ENCODE results near the gene TAF1D.

TAF1D gene

GRCh38 chr11:93737904-93738612, 3.2 kb downstream of the TAF1D start:
- H3K9me3 Mint-ChIP-seq = no peaks in the 10 kb centered on the region
- no peaks in the 10 kb centered on the region for H3K27me3 Mint-ChIP-seq
- H3K27ac Mint-ChIP-seq = peak overlapping the region; percentile 96
- DNase-seq = no peak
- no peak for ATAC-seq
- peaks cover 53% of the 10 kb centered on the region for H3K4me1 Mint-ChIP-seq
- peak overlapping the region; percentile 92 to 95 for H3K4me3 Mint-ChIP-seq

- DNase-seq (no peak), ATAC-seq (no peak)
- Mint-ChIP-seq H3K4me1 (peaks cover 51% of the 10 kb centered on the region), H3K4me3 (peak overlapping the region; percentile 16 to 74), H3K27ac (peak overlapping the region; percentile 46 to 54), H3K27me3 (no peaks in the 10 kb centered on the region), H3K9me3 (no peaks in the 10 kb centered on the region)
Measured at GRCh38 chr11:93736129-93736528, 5.2 kb downstream of the TAF1D start.

GRCh38 chr11:93735627-93736026, 5.7 kb downstream of the TAF1D start:
- Mint-ChIP-seq H3K9me3 (no peaks in the 10 kb centered on the region), H3K4me3 (peak overlapping the region; percentile 60 to 74), H3K27me3 (no peaks in the 10 kb centered on the region), H3K27ac (peak overlapping the region; percentile 46 to 54), H3K4me1 (peaks cover 51% of the 10 kb centered on the region)
- DNase-seq = no peak
- ATAC-seq = no peak

GRCh38 chr11:93734427-93735222, 6.7 kb downstream of the TAF1D start:
- no peaks in the 10 kb centered on the region for H3K27me3 Mint-ChIP-seq
- DNase-seq (no peak), ATAC-seq (no peak)
- no peaks in the 10 kb centered on the region for H3K9me3 Mint-ChIP-seq
- H3K4me3 Mint-ChIP-seq = peak overlapping the region; percentile 24 to 36
- peaks cover 51% of the 10 kb centered on the region for H3K4me1 Mint-ChIP-seq
- peak overlapping the region in 1 of 2 donors; percentile 7 for H3K27ac Mint-ChIP-seq

- peak overlapping the region in 1 of 2 donors; percentile 22 for H3K4me3 Mint-ChIP-seq
- peaks cover 43% of the 10 kb centered on the region for H3K4me1 Mint-ChIP-seq
- peak overlapping the region in 1 of 2 donors; percentile 81 for H3K27ac Mint-ChIP-seq
- DNase-seq = no peak
- H3K27me3 Mint-ChIP-seq = no peaks in the 10 kb centered on the region
- ATAC-seq = no peak
- H3K9me3 Mint-ChIP-seq = no peaks in the 10 kb centered on the region
Measured at GRCh38 chr11:93733474-93733873, 7.8 kb downstream of the TAF1D start.

- Mint-ChIP-seq H3K4me1 (peaks cover 31% of the 10 kb centered on the region), H3K4me3 (no peak overlapping the region), H3K27me3 (no peaks in the 10 kb centered on the region), H3K9me3 (no peaks in the 10 kb centered on the region), H3K27ac (peak overlapping the region in 1 of 2 donors; percentile 69)
- DNase-seq = no peak
- no peak for ATAC-seq
Measured at GRCh38 chr11:93732237-93732892, 8.9 kb downstream of the TAF1D start.

GRCh38 chr11:93730108-93731107, 10.9 kb downstream of the TAF1D start:
- DNase-seq (no peak), ATAC-seq (peak; percentile 67)
- no peaks in the 10 kb centered on the region for H3K9me3 Mint-ChIP-seq
- H3K4me1 Mint-ChIP-seq = peaks cover 13% of the 10 kb centered on the region
- H3K4me3 Mint-ChIP-seq = no peak overlapping the region
- H3K27ac Mint-ChIP-seq = no peak overlapping the region
- H3K27me3 Mint-ChIP-seq = no peaks in the 10 kb centered on the region

GRCh38 chr11:93729129-93729616, 12.1 kb downstream of the TAF1D start:
- Mint-ChIP-seq H3K27me3 (no peaks in the 10 kb centered on the region), H3K9me3 (no peaks in the 10 kb centered on the region), H3K4me3 (no peak overlapping the region), H3K27ac (peak overlapping the region in 1 of 2 donors; percentile 21), H3K4me1 (peaks cover under 1% of the 10 kb centered on the region)
- ATAC-seq (peak; percentile 18), DNase-seq (no peak)

GRCh38 chr11:93728792-93729128, 12.5 kb downstream of the TAF1D start:
- peak; percentile 10 for ATAC-seq
- H3K9me3 Mint-ChIP-seq = no peaks in the 10 kb centered on the region
- H3K27me3 Mint-ChIP-seq = no peaks in the 10 kb centered on the region
- DNase-seq = no peak
- H3K4me3 Mint-ChIP-seq = no peak overlapping the region
- H3K4me1 Mint-ChIP-seq = no peaks in the 10 kb centered on the region
- H3K27ac Mint-ChIP-seq = peak overlapping the region in 1 of 2 donors; percentile 21

- ATAC-seq (peak; percentile 29), DNase-seq (no peak)
- Mint-ChIP-seq H3K27ac (peak overlapping the region in 1 of 2 donors; percentile 74), H3K27me3 (no peaks in the 10 kb centered on the region), H3K4me1 (no peaks in the 10 kb centered on the region), H3K4me3 (no peak overlapping the region), H3K9me3 (no peaks in the 10 kb centered on the region)
Measured at GRCh38 chr11:93727985-93728791, 13.1 kb downstream of the TAF1D start.

GRCh38 chr11:93724089-93724488, 17.2 kb downstream of the TAF1D start:
- Mint-ChIP-seq H3K9me3 (no peaks in the 10 kb centered on the region), H3K4me3 (no peak overlapping the region), H3K27me3 (no peaks in the 10 kb centered on the region), H3K4me1 (no peaks in the 10 kb centered on the region), H3K27ac (no peak overlapping the region)
- no peak for DNase-seq
- ATAC-seq = no peak

GRCh38 chr11:93720522-93720921, 20.8 kb downstream of the TAF1D start:
- no peak for DNase-seq
- no peak overlapping the region for H3K27ac Mint-ChIP-seq
- no peaks in the 10 kb centered on the region for H3K27me3 Mint-ChIP-seq
- H3K4me3 Mint-ChIP-seq = no peak overlapping the region
- H3K4me1 Mint-ChIP-seq = peaks cover 28% of the 10 kb centered on the region
- no peak for ATAC-seq
- H3K9me3 Mint-ChIP-seq = peaks cover 3 to 8% of the 10 kb centered on the region in 2 donors

- Mint-ChIP-seq H3K4me3 (no peak overlapping the region), H3K27ac (no peak overlapping the region), H3K4me1 (peaks cover 31% of the 10 kb centered on the region), H3K27me3 (no peaks in the 10 kb centered on the region), H3K9me3 (peaks cover 3 to 19% of the 10 kb centered on the region in 2 donors)
- ATAC-seq = no peak
- DNase-seq = no peak
Measured at GRCh38 chr11:93719310-93719709, 22.0 kb downstream of the TAF1D start.

- ATAC-seq = no peak
- H3K4me1 Mint-ChIP-seq = peaks cover 31% of the 10 kb centered on the region
- DNase-seq = no peak
- H3K27me3 Mint-ChIP-seq = no peaks in the 10 kb centered on the region
- H3K9me3 Mint-ChIP-seq = peaks cover 3 to 19% of the 10 kb centered on the region in 2 donors
- H3K27ac Mint-ChIP-seq = peak overlapping the region; percentile 50 to 90
- peak overlapping the region in 1 of 2 donors; percentile 26 for H3K4me3 Mint-ChIP-seq
Measured at GRCh38 chr11:93718057-93718563, 23.2 kb downstream of the TAF1D start.
